ENCODE data around the gene RAP1GAP. TPM values are rescaled to one million over a fixed set of nuclear protein-coding genes. Genes with fewer than 3 reads are reported as not detected.

The RAP1GAP gene
- total and polyA plus RNA-seq, 9 of the 15 experiments (the other 6 are each of a cell fraction or from before 2014, with no cell fraction given), result 0.29 to 30.2 (median 19.2) TPM

GRCh38 chr1:21631944-21632887 is 36.9 kb downstream of the RAP1GAP start (continued):
- no peak for TF ChIP-seq KDM5B (IDR thresholded peaks at IDR 0.05; ENCODE audit: insufficient replicate concordance, low read depth, low read length)
- TF ChIP-seq E2F6 (IDR thresholded peaks at IDR 0.05; ENCODE audit: borderline replicate concordance in 1 of 2, extremely low read depth in 1 of 2, insufficient read depth in 1 of 2, insufficient read length in 1 of 2, low read depth in 1 of 2, low read length in 1 of 2, poor library complexity in 1 of 2, severe bottlenecking in 1 of 2), result no peak
- TF ChIP-seq ZNF785 (CRISPR knock-in tag; IDR thresholded peaks at IDR 0.05), result no peak
- TF ChIP-seq ILK (tag; IDR thresholded peaks at IDR 0.05; ENCODE audit: borderline replicate concordance, low read depth), result no peak
- TF ChIP-seq DNMT1 (IDR thresholded peaks at IDR 0.05), result no peak
- TF ChIP-seq HMBOX1 (IDR thresholded peaks at IDR 0.05), result no peak
- TF ChIP-seq, protein P1, sequence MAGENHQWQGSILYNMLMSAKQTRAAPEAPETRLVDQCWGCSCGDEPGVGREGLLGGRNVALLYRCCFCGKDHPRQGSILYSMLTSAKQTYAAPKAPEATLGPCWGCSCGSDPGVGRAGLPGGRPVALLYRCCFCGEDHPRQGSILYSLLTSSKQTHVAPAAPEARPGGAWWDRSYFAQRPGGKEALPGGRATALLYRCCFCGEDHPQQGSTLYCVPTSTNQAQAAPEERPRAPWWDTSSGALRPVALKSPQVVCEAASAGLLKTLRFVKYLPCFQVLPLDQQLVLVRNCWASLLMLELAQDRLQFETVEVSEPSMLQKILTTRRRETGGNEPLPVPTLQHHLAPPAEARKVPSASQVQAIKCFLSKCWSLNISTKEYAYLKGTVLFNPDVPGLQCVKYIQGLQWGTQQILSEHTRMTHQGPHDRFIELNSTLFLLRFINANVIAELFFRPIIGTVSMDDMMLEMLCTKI (IDR thresholded peaks at IDR 0.05; ENCODE audit: partially characterized antibody), result no peak
- TF ChIP-seq PHB (CRISPR knock-in tag; IDR thresholded peaks at IDR 0.05), result no peak
- peak; percentile 58; the same call in 1 of the 2 replicates for TF ChIP-seq CREB3L1 (IDR thresholded peaks at IDR 0.05; ENCODE audit: borderline replicate concordance, low read depth)
- no peak for TF ChIP-seq RHOXF2B (CRISPR knock-in tag; conservative IDR thresholded peaks at IDR 0.05)
- TF ChIP-seq, protein P2, sequence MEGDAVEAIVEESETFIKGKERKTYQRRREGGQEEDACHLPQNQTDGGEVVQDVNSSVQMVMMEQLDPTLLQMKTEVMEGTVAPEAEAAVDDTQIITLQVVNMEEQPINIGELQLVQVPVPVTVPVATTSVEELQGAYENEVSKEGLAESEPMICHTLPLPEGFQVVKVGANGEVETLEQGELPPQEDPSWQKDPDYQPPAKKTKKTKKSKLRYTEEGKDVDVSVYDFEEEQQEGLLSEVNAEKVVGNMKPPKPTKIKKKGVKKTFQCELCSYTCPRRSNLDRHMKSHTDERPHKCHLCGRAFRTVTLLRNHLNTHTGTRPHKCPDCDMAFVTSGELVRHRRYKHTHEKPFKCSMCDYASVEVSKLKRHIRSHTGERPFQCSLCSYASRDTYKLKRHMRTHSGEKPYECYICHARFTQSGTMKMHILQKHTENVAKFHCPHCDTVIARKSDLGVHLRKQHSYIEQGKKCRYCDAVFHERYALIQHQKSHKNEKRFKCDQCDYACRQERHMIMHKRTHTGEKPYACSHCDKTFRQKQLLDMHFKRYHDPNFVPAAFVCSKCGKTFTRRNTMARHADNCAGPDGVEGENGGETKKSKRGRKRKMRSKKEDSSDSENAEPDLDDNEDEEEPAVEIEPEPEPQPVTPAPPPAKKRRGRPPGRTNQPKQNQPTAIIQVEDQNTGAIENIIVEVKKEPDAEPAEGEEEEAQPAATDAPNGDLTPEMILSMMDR (IDR thresholded peaks at IDR 0.05 in 2 of 3, conservative IDR thresholded peaks at IDR 0.05 in 1 of 3; ENCODE audit: insufficient read depth in 2 of 3, low read depth in 1 of 3, low read length in 3 of 3), result no peak
- TF ChIP-seq ZFX (CRISPR knock-in tag; IDR thresholded peaks at IDR 0.05), result peak; percentile 82
- TF ChIP-seq NEUROD1 (IDR thresholded peaks at IDR 0.05; ENCODE audit: borderline replicate concordance, low read depth, low read length, partially characterized antibody), result peak; percentile 87
- no peak for TF ChIP-seq U2AF1 (optimal IDR thresholded peaks at IDR 0.05; ENCODE audit: low read depth, low read length)
- peak; percentile 1 for TF ChIP-seq FOS (IDR thresholded peaks at IDR 0.05; ENCODE audit: extremely low read depth, insufficient read length)
- TF ChIP-seq, protein P3, sequence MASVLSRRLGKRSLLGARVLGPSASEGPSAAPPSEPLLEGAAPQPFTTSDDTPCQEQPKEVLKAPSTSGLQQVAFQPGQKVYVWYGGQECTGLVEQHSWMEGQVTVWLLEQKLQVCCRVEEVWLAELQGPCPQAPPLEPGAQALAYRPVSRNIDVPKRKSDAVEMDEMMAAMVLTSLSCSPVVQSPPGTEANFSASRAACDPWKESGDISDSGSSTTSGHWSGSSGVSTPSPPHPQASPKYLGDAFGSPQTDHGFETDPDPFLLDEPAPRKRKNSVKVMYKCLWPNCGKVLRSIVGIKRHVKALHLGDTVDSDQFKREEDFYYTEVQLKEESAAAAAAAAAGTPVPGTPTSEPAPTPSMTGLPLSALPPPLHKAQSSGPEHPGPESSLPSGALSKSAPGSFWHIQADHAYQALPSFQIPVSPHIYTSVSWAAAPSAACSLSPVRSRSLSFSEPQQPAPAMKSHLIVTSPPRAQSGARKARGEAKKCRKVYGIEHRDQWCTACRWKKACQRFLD (CRISPR knock-in tag; IDR thresholded peaks at IDR 0.05), result no peak; the same call in 1 of the 2 replicates

All from K562 (cell line).